Neural progenitor cell (in vitro differentiated cells): ENCODE data around the gene CACNA1C. TPM values are rescaled to one million over a fixed set of nuclear protein-coding genes. Genes with fewer than 3 reads are reported as not detected.

Source experiments
- DNase-seq: peaks from one replicate; pipeline ENCODE4 v3.0.0-alpha.2; 2016; ENCODE audit warnings: low spot score
- H2AFZ ChIP-seq: fragments of 200-600 bp; sonication (generic); replicated peaks from 2 replicates; pipeline ENCODE4 v1.6.1; 2016; ENCODE audit warnings: antibody characterized with exemption
- H3F3A ChIP-seq: fragments of 200-600 bp; sonication (generic); 2 replicates; pipeline ENCODE4 v1.6.1; 2016; ENCODE audit warnings: antibody characterized with exemption, low read depth
- H3K27ac ChIP-seq: fragments of 200-600 bp; sonication (generic); 2 replicates; pipeline ENCODE4 v1.5.1; 2016; ENCODE audit warnings: mild to moderate bottlenecking
- H3K27me3 ChIP-seq: fragments of 200-600 bp; sonication (generic); 2 replicates; pipeline ENCODE4 v1.6.1; 2016; ENCODE audit warnings: mild to moderate bottlenecking, moderate library complexity
- H3K36me3 ChIP-seq: fragments of 200-600 bp; sonication (generic); 2 replicates; pipeline ENCODE4 v1.5.1; 2016
- H3K4me1 ChIP-seq: fragments of 200-600 bp; sonication (generic); 2 replicates; pipeline ENCODE4 v1.6.1; 2016; ENCODE audit warnings: mixed run types
- H3K4me2 ChIP-seq: fragments of 200-600 bp; sonication (generic); 2 replicates; pipeline ENCODE4 v1.6.1; 2016
- H3K4me3 ChIP-seq: fragments of 200-600 bp; sonication (generic); 2 replicates; pipeline ENCODE4 v1.5.1; 2016
- H3K79me2 ChIP-seq: fragments of 200-600 bp; sonication (generic); 2 replicates; pipeline ENCODE4 v1.6.1; 2016; ENCODE audit warnings: low read depth
- H3K9ac ChIP-seq: fragments of 200-600 bp; sonication (generic); 2 replicates; pipeline ENCODE4 v1.6.1; 2016
- H3K9me3 ChIP-seq: fragments of 200-600 bp; sonication (generic); 2 replicates; pipeline ENCODE4 v1.5.1; 2016; ENCODE audit warnings: low read depth
- H4K20me1 ChIP-seq: fragments of 200-600 bp; sonication (generic); 2 replicates; pipeline ENCODE4 v1.6.1; 2016; ENCODE audit warnings: low read depth
- H3K27ac Mint-ChIP-seq: 3 replicates; pipeline ENCODE4 v1.8.0; 2021; ENCODE audit warnings: mixed read lengths
- H3K27me3 Mint-ChIP-seq: 2 replicates; pipeline ENCODE4 v1.8.0; 2022; ENCODE audit warnings: low read depth, mild to moderate bottlenecking, inconsistent platforms, moderate library complexity, mixed read lengths; ENCODE audit not compliant: insufficient read depth
- H3K36me3 Mint-ChIP-seq: 3 replicates; pipeline ENCODE4 v1.8.0; 2021; ENCODE audit warnings: mixed read lengths
- H3K4me1 Mint-ChIP-seq: 3 replicates; pipeline ENCODE4 v1.8.0; 2021; ENCODE audit warnings: mixed read lengths
- H3K4me3 Mint-ChIP-seq: 3 replicates; pipeline ENCODE4 v1.8.0; 2021; ENCODE audit warnings: mild to moderate bottlenecking, moderate library complexity, mixed read lengths
- H3K9me3 Mint-ChIP-seq: 3 replicates; pipeline ENCODE4 v1.8.0; 2020; ENCODE audit warnings: mixed read lengths
- CTCF ChIP-seq: fragments of 200-600 bp; sonication (generic); IDR thresholded peaks from 2 replicates; pipeline ENCODE4 v1.5.1; 2017; ENCODE audit warnings: antibody characterized with exemption, mild to moderate bottlenecking
- EZH2 ChIP-seq: fragments of 200-600 bp; sonication (generic); IDR thresholded peaks from 2 replicates; pipeline ENCODE4 v1.6.1; 2017; ENCODE audit warnings: antibody characterized with exemption, mild to moderate bottlenecking, moderate library complexity
- EZH2phosphoT487 ChIP-seq: fragments of 200-600 bp; sonication (generic); IDR thresholded peaks from 2 replicates; pipeline ENCODE4 v1.6.1; 2017; ENCODE audit warnings: antibody characterized with exemption
- total RNA-seq: library from RNA; depleted of rRNA; stranded (reverse); fragments of >200 nt; gene quantifications from 2 replicates; pipeline ENCODE4 v1.2.3, GENCODE V29; 2015; ENCODE audit warnings: low replicate concordance

Gene CACNA1C
- total RNA-seq, 1 donor from 2014 or later, result 2.7 TPM

- Histone ChIP-seq H3K4me2 (no peak overlapping the region), H3K4me1 (peaks cover 10% of the 10 kb centered on the region), H3F3A (no peaks in the 10 kb centered on the region), H3K79me2 (no peaks in the 10 kb centered on the region), H2AFZ (no peak overlapping the region), H3K9ac (no peak overlapping the region), H3K36me3 (no peaks in the 10 kb centered on the region), H3K4me3 (no peak overlapping the region), H4K20me1 (no peaks in the 10 kb centered on the region), H3K27ac (no peak overlapping the region), H3K9me3 (no peaks in the 10 kb centered on the region), H3K27me3 (no peaks in the 10 kb centered on the region)
- H3K36me3 Mint-ChIP-seq, result no peaks in the 10 kb centered on the region
- no peak for DNase-seq
- H3K4me3 Mint-ChIP-seq, result no peak overlapping the region
- no peak overlapping the region for H3K27ac Mint-ChIP-seq
- peaks cover 16% of the 10 kb centered on the region for H3K4me1 Mint-ChIP-seq
- no peak for TF ChIP-seq EZH2
- no peak for TF ChIP-seq CTCF
- TF ChIP-seq EZH2phosphoT487, result no peak
- H3K27me3 Mint-ChIP-seq, result peaks cover 3% of the 10 kb centered on the region
- H3K9me3 Mint-ChIP-seq, result no peaks in the 10 kb centered on the region
These were observed 279.4 kb downstream of the CACNA1C start for GRCh38 chr12:2332236-2332635.

GRCh38 chr12:2332947-2333346, 280.2 kb downstream of the CACNA1C start:
- no peak for DNase-seq
- Mint-ChIP-seq H3K36me3 (no peaks in the 10 kb centered on the region), H3K9me3 (no peaks in the 10 kb centered on the region), H3K27ac (peak overlapping the region; percentile 51), H3K27me3 (peaks cover 3% of the 10 kb centered on the region), H3K4me3 (no peak overlapping the region), H3K4me1 (peaks cover 21% of the 10 kb centered on the region)
- Histone ChIP-seq H3K9me3 (no peaks in the 10 kb centered on the region), H3K27me3 (no peaks in the 10 kb centered on the region), H3K27ac (no peak overlapping the region), H2AFZ (peak overlapping the region; percentile 51), H3K9ac (no peak overlapping the region), H3K4me2 (no peak overlapping the region), H3F3A (no peaks in the 10 kb centered on the region), H4K20me1 (no peaks in the 10 kb centered on the region), H3K4me1 (peaks cover 10% of the 10 kb centered on the region), H3K4me3 (no peak overlapping the region), H3K36me3 (no peaks in the 10 kb centered on the region), H3K79me2 (no peaks in the 10 kb centered on the region)
- TF ChIP-seq CTCF (no peak), EZH2phosphoT487 (no peak), EZH2 (no peak)

GRCh38 chr12:2333491-2334195, 280.9 kb downstream of the CACNA1C start:
- peak overlapping the region; percentile 7 for H3K4me2 ChIP-seq
- no peaks in the 10 kb centered on the region for H3K36me3 ChIP-seq
- no peak for TF ChIP-seq EZH2
- H2AFZ ChIP-seq, result peak overlapping the region; percentile 51
- H3K4me1 Mint-ChIP-seq, result peaks cover 23% of the 10 kb centered on the region
- no peaks in the 10 kb centered on the region for H3K9me3 ChIP-seq
- H3K4me3 ChIP-seq, result no peak overlapping the region
- no peaks in the 10 kb centered on the region for H3K27me3 ChIP-seq
- no peak overlapping the region for H3K4me3 Mint-ChIP-seq
- H3K27me3 Mint-ChIP-seq, result peaks cover 3% of the 10 kb centered on the region
- H3K4me1 ChIP-seq, result peaks cover 10% of the 10 kb centered on the region
- H3K79me2 ChIP-seq, result no peaks in the 10 kb centered on the region
- H3K27ac Mint-ChIP-seq, result peak overlapping the region; percentile 30
- no peaks in the 10 kb centered on the region for H3K9me3 Mint-ChIP-seq
- no peak for DNase-seq
- no peaks in the 10 kb centered on the region for H3F3A ChIP-seq
- no peaks in the 10 kb centered on the region for H3K36me3 Mint-ChIP-seq
- H4K20me1 ChIP-seq, result no peaks in the 10 kb centered on the region
- no peak overlapping the region for H3K27ac ChIP-seq
- no peak overlapping the region for H3K9ac ChIP-seq

GRCh38 chr12:2334271-2334670, 281.5 kb downstream of the CACNA1C start:
- H3K4me2 ChIP-seq, result no peak overlapping the region
- no peak overlapping the region for H2AFZ ChIP-seq
- no peaks in the 10 kb centered on the region for H3K9me3 Mint-ChIP-seq
- no peak overlapping the region for H3K27ac Mint-ChIP-seq
- no peak overlapping the region for H3K27ac ChIP-seq
- DNase-seq, result no peak
- no peaks in the 10 kb centered on the region for H3K79me2 ChIP-seq
- no peaks in the 10 kb centered on the region for H3F3A ChIP-seq
- H3K36me3 ChIP-seq, result no peaks in the 10 kb centered on the region
- TF ChIP-seq EZH2 (no peak), EZH2phosphoT487 (no peak), CTCF (no peak)
- peaks cover 23% of the 10 kb centered on the region for H3K4me1 Mint-ChIP-seq
- no peak overlapping the region for H3K4me3 Mint-ChIP-seq
- peaks cover 3% of the 10 kb centered on the region for H3K27me3 Mint-ChIP-seq
- no peaks in the 10 kb centered on the region for H3K36me3 Mint-ChIP-seq
- H3K27me3 ChIP-seq, result no peaks in the 10 kb centered on the region
- H3K9me3 ChIP-seq, result no peaks in the 10 kb centered on the region
- peaks cover 10% of the 10 kb centered on the region for H3K4me1 ChIP-seq
- H3K9ac ChIP-seq, result no peak overlapping the region
- H4K20me1 ChIP-seq, result no peaks in the 10 kb centered on the region
- no peak overlapping the region for H3K4me3 ChIP-seq
